ENCODE measurements around the gene MTRF1. TPM values are rescaled to one million over a fixed set of nuclear protein-coding genes. Genes with fewer than 3 reads are reported as not detected.

Gene MTRF1
- total and polyA plus RNA-seq, 2 of the 8 experiments (the other 6 are each of a cell fraction or from before 2014, with no cell fraction given), result 8.0 to 19.2 TPM

DNA sequence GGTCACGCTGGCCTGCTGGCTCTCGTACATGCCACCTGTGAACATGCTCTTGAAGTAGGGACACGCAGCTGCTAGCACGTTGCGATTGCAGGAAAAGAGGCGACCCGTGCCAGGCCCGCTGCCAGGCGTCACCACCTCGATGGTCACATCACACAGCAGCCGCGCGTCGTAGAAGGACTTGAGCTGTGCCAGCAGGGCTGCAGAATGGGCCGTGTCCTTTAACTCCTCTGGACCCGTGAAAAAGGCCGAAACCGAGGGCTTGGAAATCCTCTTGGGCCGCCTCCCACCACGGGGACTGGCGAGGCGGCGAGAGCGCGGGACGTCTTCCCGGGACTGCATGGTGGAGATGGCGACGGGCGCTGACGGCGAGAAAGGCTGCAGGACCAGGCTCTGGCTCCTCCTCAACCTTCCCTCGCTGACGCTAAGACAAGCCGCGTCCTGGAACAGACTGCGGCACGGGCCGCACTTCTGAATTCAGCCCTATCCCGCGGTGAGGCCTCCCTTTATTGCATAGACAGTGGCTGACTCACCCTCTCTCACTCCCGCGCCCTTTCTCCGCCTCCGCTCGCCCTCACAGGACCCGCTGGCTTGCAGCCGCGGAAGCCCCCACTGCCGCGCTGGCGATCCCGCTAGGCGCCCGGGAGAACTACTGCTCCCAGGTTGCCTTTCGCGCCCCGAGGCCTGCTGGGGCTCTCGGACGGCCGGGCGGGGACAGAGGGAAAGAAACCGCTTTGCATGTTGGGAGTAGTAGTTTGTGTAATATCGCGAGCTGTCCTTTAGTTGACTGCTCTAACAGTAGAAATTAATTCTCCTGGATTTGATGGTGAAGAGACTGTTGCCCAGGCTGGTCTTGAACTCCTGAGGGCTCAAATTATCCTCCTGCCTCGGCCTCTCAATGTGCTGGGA lies 69.2 kb downstream of the MTRF1 start, which contains the start of gene KBTBD7 (continued):
- TF ChIP-seq POU5F1 (IDR thresholded peaks at IDR 0.05; ENCODE audit: low read depth, low read length), result no peak
- no peak for TF ChIP-seq GABPA (IDR thresholded peaks at IDR 0.05; ENCODE audit: borderline replicate concordance, insufficient read depth, low read length)
- no peak for TF ChIP-seq KDM1A (IDR thresholded peaks at IDR 0.05; ENCODE audit: borderline replicate concordance, low read length)
- TF ChIP-seq JUN (IDR thresholded peaks at IDR 0.05; ENCODE audit: low read depth, low read length), result no peak
- no peak for TF ChIP-seq BCL11A (IDR thresholded peaks at IDR 0.05; ENCODE audit: low read depth in 2 of 2, low read length in 2 of 2)
- TF ChIP-seq HDAC2 (IDR thresholded peaks at IDR 0.05; ENCODE audit: borderline replicate concordance in 1 of 2, low read depth in 2 of 2, low read length in 2 of 2), result peak in 1 of 2 experiments; percentile 69; a peak in 1 of 4 replicates
- TF ChIP-seq, protein P1, sequence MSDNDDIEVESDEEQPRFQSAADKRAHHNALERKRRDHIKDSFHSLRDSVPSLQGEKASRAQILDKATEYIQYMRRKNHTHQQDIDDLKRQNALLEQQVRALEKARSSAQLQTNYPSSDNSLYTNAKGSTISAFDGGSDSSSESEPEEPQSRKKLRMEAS (IDR thresholded peaks at IDR 0.05), result peak; percentile 79
- no peak for TF ChIP-seq EZH2 (IDR thresholded peaks at IDR 0.05; ENCODE audit: low read depth, low read length, severe bottlenecking)
- 0 out of 2 replicates have a peak, but pooled peaks have one; percentile 16 for TF ChIP-seq ATF3 (IDR thresholded peaks at IDR 0.05; ENCODE audit: insufficient read depth, low read depth, low read length)
- TF ChIP-seq NRF1 (IDR thresholded peaks at IDR 0.05; ENCODE audit: low read depth, low read length), result no peak
- TF ChIP-seq FOSL1 (IDR thresholded peaks at IDR 0.05; ENCODE audit: insufficient read depth, low read depth, low read length), result no peak
- no peak for TF ChIP-seq HDAC6 (IDR thresholded peaks at IDR 0.05; ENCODE audit: low read depth, low read length)
- TF ChIP-seq, protein P2, sequence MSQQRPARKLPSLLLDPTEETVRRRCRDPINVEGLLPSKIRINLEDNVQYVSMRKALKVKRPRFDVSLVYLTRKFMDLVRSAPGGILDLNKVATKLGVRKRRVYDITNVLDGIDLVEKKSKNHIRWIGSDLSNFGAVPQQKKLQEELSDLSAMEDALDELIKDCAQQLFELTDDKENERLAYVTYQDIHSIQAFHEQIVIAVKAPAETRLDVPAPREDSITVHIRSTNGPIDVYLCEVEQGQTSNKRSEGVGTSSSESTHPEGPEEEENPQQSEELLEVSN (IDR thresholded peaks at IDR 0.05), result peak; percentile 95
- no peak for TF ChIP-seq RNF2 (IDR thresholded peaks at IDR 0.05; ENCODE audit: borderline replicate concordance, low read depth, low read length, missing control alignments, poor library complexity, severe bottlenecking)
- peak; percentile 62; the same call in 1 of the 2 replicates for TF ChIP-seq EGR1 (IDR thresholded peaks at IDR 0.05; ENCODE audit: borderline replicate concordance, low read depth, low read length)
- no peak for TF ChIP-seq CEBPB (IDR thresholded peaks at IDR 0.05; ENCODE audit: low read depth, low read length)
- peak; percentile 17 for TF ChIP-seq YY1 (IDR thresholded peaks at IDR 0.05; ENCODE audit: low read depth, low read length)
- peak; percentile 54; the same call in 1 of the 2 replicates for TF ChIP-seq BRCA1 (IDR thresholded peaks at IDR 0.05; ENCODE audit: low read depth, low read length)
- TF ChIP-seq GTF2F1 (IDR thresholded peaks at IDR 0.05; ENCODE audit: borderline replicate concordance, low read depth, low read length), result no peak
- TF ChIP-seq CHD1 (IDR thresholded peaks at IDR 0.05; ENCODE audit: low read depth, low read length), result no peak
- peak; percentile 75; the same call in 1 of the 2 replicates for TF ChIP-seq JUND (IDR thresholded peaks at IDR 0.05; ENCODE audit: low read length)

Data from H1 (cell line).